Effector memory CD8-positive, alpha-beta T cell (primary cell): ENCODE results near the gene HAUS8.
A peak's percentile ranks its signal among the peaks of the same experiment; 100 is the strongest.
"Not testable (repeated sequence)": the region's sequence is repeated elsewhere in the genome, so short reads cannot be mapped to it uniquely, and the experiment has no call there.

Experiments used
- ATAC-seq: fragments of 150-1000 bp; cut with Tn5 transposase; replicated peaks from 2 replicates; pipeline ENCODE4 v1.10.0; 2021; ENCODE audit warnings: mild to moderate bottlenecking, moderate library complexity
- DNase-seq, 3 experiments: peaks; one replicate each; pipeline ENCODE4 v3.0.0; 2021
- H3K27ac Mint-ChIP-seq, 2 donors: one replicate each; pipeline ENCODE4 v1.8.0; 2022; ENCODE audit warnings: mild to moderate bottlenecking in 2 of 2, mixed read lengths in 2 of 2, moderate library complexity in 2 of 2
- H3K27me3 Mint-ChIP-seq, 2 donors: one replicate each; pipeline ENCODE4 v1.8.0; 2022; ENCODE audit warnings: mixed read lengths in 2 of 2
- H3K36me3 Mint-ChIP-seq: one replicate; pipeline ENCODE4 v1.8.0; 2022; ENCODE audit warnings: mild to moderate bottlenecking, moderate library complexity, mixed read lengths; ENCODE audit not compliant: insufficient read depth
- H3K4me1 Mint-ChIP-seq, 2 donors: one replicate each; pipeline ENCODE4 v1.8.0; 2022; ENCODE audit warnings: low read depth in 2 of 2, mixed read lengths in 2 of 2
- H3K4me3 Mint-ChIP-seq, 2 donors: one replicate each; pipeline ENCODE4 v1.8.0; 2022; ENCODE audit warnings: mild to moderate bottlenecking in 2 of 2, mixed read lengths in 2 of 2, moderate library complexity in 2 of 2
- H3K9me3 Mint-ChIP-seq, 2 donors: one replicate each; pipeline ENCODE4 v1.8.0; 2022; ENCODE audit warnings: mixed read lengths in 2 of 2

HAUS8 gene

GRCh38 chr19:17026706-17027534, 48.3 kb downstream of the HAUS8 start, which contains the start of gene CPAMD8:
TSS of gene CPAMD8 (minus strand) at chr19:17026810. CDS start at chr19:17026642, 168 bp downstream.
- no peaks in the 10 kb centered on the region for H3K36me3 Mint-ChIP-seq
- H3K27ac Mint-ChIP-seq, result peak within 1 kb of the TSS in 1 of 2 donors; percentile 39
- H3K4me3 Mint-ChIP-seq, result peak within 1 kb of the TSS; percentile 63 to 66
- no peak for DNase-seq
- H3K27me3 Mint-ChIP-seq, result peaks cover 67 to 89% of the 10 kb centered on the region in 2 donors
- peaks cover 0 to 3% of the 10 kb centered on the region in 2 donors for H3K9me3 Mint-ChIP-seq
- peaks cover 10 to 17% of the 10 kb centered on the region in 2 donors for H3K4me1 Mint-ChIP-seq
- ATAC-seq, result no peak

GRCh38 chr19:17025991-17026658, 49.1 kb downstream of the HAUS8 start:
- DNase-seq, result peak in 1 of 3 experiments; percentile 11
- H3K36me3 Mint-ChIP-seq, result no peaks in the 10 kb centered on the region
- H3K27ac Mint-ChIP-seq, result no peak overlapping the region
- H3K4me1 Mint-ChIP-seq, result peaks cover 10 to 17% of the 10 kb centered on the region in 2 donors
- peaks cover 0 to 3% of the 10 kb centered on the region in 2 donors for H3K9me3 Mint-ChIP-seq
- peak; percentile 41 for ATAC-seq
- peaks cover 67 to 88% of the 10 kb centered on the region in 2 donors for H3K27me3 Mint-ChIP-seq
- H3K4me3 Mint-ChIP-seq, result peak overlapping the region; percentile 52 to 59

- ATAC-seq (no peak), DNase-seq (no peak)
- H3K27me3 Mint-ChIP-seq, result peaks cover 60 to 80% of the 10 kb centered on the region in 2 donors
- H3K36me3 Mint-ChIP-seq, result no peaks in the 10 kb centered on the region
- peaks cover 0 to 3% of the 10 kb centered on the region in 2 donors for H3K9me3 Mint-ChIP-seq
- peaks cover 10 to 17% of the 10 kb centered on the region in 2 donors for H3K4me1 Mint-ChIP-seq
- H3K4me3 Mint-ChIP-seq, result no peak overlapping the region
- H3K27ac Mint-ChIP-seq, result no peak overlapping the region
These were observed 49.9 kb downstream of the HAUS8 start for GRCh38 chr19:17025361-17025760.

GRCh38 chr19:17024941-17025340, 50.3 kb downstream of the HAUS8 start:
- DNase-seq, ATAC-seq, H3K36me3 Mint-ChIP-seq, H3K4me3 Mint-ChIP-seq, H3K27ac Mint-ChIP-seq, H3K9me3 Mint-ChIP-seq: not testable (repeated sequence)
- Mint-ChIP-seq H3K27me3 (peaks cover 59 to 76% of the 10 kb centered on the region in 2 donors), H3K4me1 (peaks cover 10 to 17% of the 10 kb centered on the region in 2 donors)

GRCh38 chr19:17023805-17024204, 51.4 kb downstream of the HAUS8 start:
- H3K9me3 Mint-ChIP-seq, result peaks cover 0 to 3% of the 10 kb centered on the region in 2 donors
- no peak overlapping the region for H3K4me3 Mint-ChIP-seq
- DNase-seq (no peak), ATAC-seq (no peak)
- H3K4me1 Mint-ChIP-seq, result peaks cover 10 to 17% of the 10 kb centered on the region in 2 donors
- H3K36me3 Mint-ChIP-seq, result no peaks in the 10 kb centered on the region
- peaks cover 48 to 64% of the 10 kb centered on the region in 2 donors for H3K27me3 Mint-ChIP-seq
- H3K27ac Mint-ChIP-seq, result no peak overlapping the region

GRCh38 chr19:17022738-17023137, 52.5 kb downstream of the HAUS8 start:
- Mint-ChIP-seq H3K27ac (no peak overlapping the region), H3K9me3 (peaks cover 0 to 3% of the 10 kb centered on the region in 2 donors), H3K27me3 (peaks cover 37 to 54% of the 10 kb centered on the region in 2 donors), H3K36me3 (no peaks in the 10 kb centered on the region), H3K4me1 (peaks cover 8 to 11% of the 10 kb centered on the region in 2 donors), H3K4me3 (no peak overlapping the region)
- ATAC-seq (no peak), DNase-seq (no peak)

- ATAC-seq (no peak), DNase-seq (no peak)
- Mint-ChIP-seq H3K36me3 (no peaks in the 10 kb centered on the region), H3K4me3 (no peak overlapping the region), H3K4me1 (peaks cover 6 to 7% of the 10 kb centered on the region in 2 donors), H3K27me3 (peaks cover 31 to 46% of the 10 kb centered on the region in 2 donors), H3K27ac (no peak overlapping the region), H3K9me3 (peaks cover 0 to 3% of the 10 kb centered on the region in 2 donors)
These were observed 53.3 kb downstream of the HAUS8 start for GRCh38 chr19:17021793-17022590.

- H3K4me3 Mint-ChIP-seq, result no peak overlapping the region
- H3K27ac Mint-ChIP-seq, result no peak overlapping the region
- H3K4me1 Mint-ChIP-seq, result peaks cover 6% of the 10 kb centered on the region in 2 donors
- DNase-seq, result no peak
- H3K27me3 Mint-ChIP-seq, result peaks cover 33 to 50% of the 10 kb centered on the region in 2 donors
- H3K36me3 Mint-ChIP-seq, result no peaks in the 10 kb centered on the region
- no peak for ATAC-seq
- H3K9me3 Mint-ChIP-seq, result peaks cover 0 to 3% of the 10 kb centered on the region in 2 donors
These were observed 53.9 kb downstream of the HAUS8 start for GRCh38 chr19:17021328-17021727.

- H3K27me3 Mint-ChIP-seq, result peaks cover 32 to 50% of the 10 kb centered on the region in 2 donors
- H3K27ac Mint-ChIP-seq, result no peak overlapping the region
- peaks cover 1 to 2% of the 10 kb centered on the region in 2 donors for H3K4me1 Mint-ChIP-seq
These were observed 54.4 kb downstream of the HAUS8 start for GRCh38 chr19:17020823-17021222.

GRCh38 chr19:17020385-17020784, 54.9 kb downstream of the HAUS8 start:
- DNase-seq (no peak), ATAC-seq (no peak)
- Mint-ChIP-seq H3K4me3 (no peak overlapping the region), H3K27me3 (peaks cover 31 to 50% of the 10 kb centered on the region in 2 donors), H3K36me3 (no peaks in the 10 kb centered on the region), H3K27ac (no peak overlapping the region), H3K4me1 (no peaks in the 10 kb centered on the region), H3K9me3 (peaks cover 0 to 3% of the 10 kb centered on the region in 2 donors)

More at GRCh38 chr19:17020823-17021222, 54.4 kb downstream of the HAUS8 start:
- Mint-ChIP-seq H3K9me3 (peaks cover 0 to 3% of the 10 kb centered on the region in 2 donors), H3K36me3 (no peaks in the 10 kb centered on the region), H3K4me3 (no peak overlapping the region)
- ATAC-seq, result no peak
- DNase-seq, result no peak

GRCh38 chr19:17014212-17014861, 60.9 kb downstream of the HAUS8 start:
- ATAC-seq, H3K9me3 Mint-ChIP-seq, H3K36me3 Mint-ChIP-seq, DNase-seq, H3K4me3 Mint-ChIP-seq, H3K4me1 Mint-ChIP-seq: not testable (repeated sequence)
- peaks cover 20 to 24% of the 10 kb centered on the region in 2 donors for H3K27me3 Mint-ChIP-seq
- H3K27ac Mint-ChIP-seq, result peak overlapping the region in 1 of 2 donors; percentile 62

GRCh38 chr19:17011485-17011884, 63.8 kb downstream of the HAUS8 start:
- Mint-ChIP-seq H3K9me3 (no peaks in the 10 kb centered on the region), H3K27me3 (peaks cover 15 to 22% of the 10 kb centered on the region in 2 donors), H3K36me3 (peaks cover 4% of the 10 kb centered on the region), H3K27ac (no peak overlapping the region), H3K4me3 (no peak overlapping the region), H3K4me1 (no peaks in the 10 kb centered on the region)
- no peak for ATAC-seq
- no peak for DNase-seq
